GM12878 (cell line): ENCODE data around the gene ZNF226. TPM values are rescaled to one million over a fixed set of nuclear protein-coding genes. Genes with fewer than 3 reads are reported as not detected.

Source experiments
- ATAC-seq: fragments of 200-7000 bp; cut with Tn5 transposase; 3 replicates; pipeline ENCODE4 v1.9.1; 2020; ENCODE audit warnings: mild to moderate bottlenecking, moderate library complexity
- BruUV-seq: library from RNA; stranded (reverse); fragments of 400-500 nt; replicated peaks from 2 replicates; lab custom pipeline; 2021; lab: Mats Ljungman, UMichigan
- CTCF ChIA-PET: fragments of 300-600 bp; sonication (Branson Sonifier 250); formaldehyde crosslinking; extraction: SDS; loops from one replicate; lab custom pipeline; 2021; ENCODE audit warnings: inconsistent platforms; lab: Yijun Ruan, JAX
- POLR2A ChIA-PET: fragments of 350-600 bp; formaldehyde crosslinking; extraction: SDS; loops from one replicate; lab custom pipeline; 2021; ENCODE audit warnings: inconsistent platforms; lab: Charles Lee
- RAD21 ChIA-PET: fragments of 300-600 bp; sonication (Branson Sonifier 250); formaldehyde crosslinking; loops from one replicate; lab custom pipeline; 2023; ENCODE audit warnings: antibody characterized with exemption; ENCODE audit not compliant: unreplicated experiment; lab: Charles Lee
- SMC1A ChIA-PET: fragments of 300-600 bp; sonication (Branson Sonifier 250); formaldehyde crosslinking; loops from one replicate; lab custom pipeline; 2023; ENCODE audit not compliant: unreplicated experiment, uncharacterized antibody; lab: Charles Lee
- DNase-seq: peaks from one replicate; pipeline ENCODE4 v3.0.0-alpha.2; 2011; ENCODE audit warnings: low read depth, low spot score
- FAIRE-seq: peaks from 3 replicates; lab custom pipeline; 2011; peaks lifted over from hg19 to GRCh38; lab: Jason Lieb, UNC
- H2AFZ ChIP-seq: 2 replicates; pipeline ENCODE4 v1.6.0; 2011; ENCODE audit warnings: low read depth, low read length, control low read depth; ENCODE audit not compliant: control insufficient read depth
- H3K27ac ChIP-seq: 2 replicates; pipeline ENCODE4 v1.5.1; 2011; ENCODE audit warnings: control low read depth; ENCODE audit not compliant: control insufficient read depth, insufficient read depth
- H3K27me3 ChIP-seq, 2 experiments: replicated peaks in 1 of 2; 2 replicates each; pipeline versions ENCODE4 v1.6.0 to v1.6.1; 2011; ENCODE audit warnings: low read length in 1 of 2; ENCODE audit not compliant: control insufficient read depth in 2 of 2, insufficient read depth in 2 of 2
- H3K36me3 ChIP-seq, 2 experiments: 2 replicates each; pipeline ENCODE4 v1.5.1; 2011; ENCODE audit warnings: low read length in 1 of 2; ENCODE audit not compliant: control insufficient read depth in 2 of 2, insufficient read depth in 2 of 2
- H3K4me1 ChIP-seq: 2 replicates; pipeline ENCODE4 v1.6.1; 2011; ENCODE audit warnings: mild to moderate bottlenecking, low read length, moderate library complexity, mixed read lengths; ENCODE audit not compliant: control insufficient read depth, insufficient read depth
- H3K4me2 ChIP-seq: 2 replicates; pipeline ENCODE4 v1.6.0; 2011; ENCODE audit warnings: control low read depth; ENCODE audit not compliant: control insufficient read depth, insufficient read depth
- H3K4me3 ChIP-seq: fragments of 200-600 bp; sonication (generic); 2 replicates; pipeline ENCODE4 v1.5.1; 2016
- H3K79me2 ChIP-seq: 2 replicates; pipeline ENCODE4 v1.6.0; 2011; ENCODE audit warnings: low read length; ENCODE audit not compliant: control insufficient read depth, insufficient read depth
- H3K9ac ChIP-seq: 2 replicates; pipeline ENCODE4 v1.8.0; 2011; ENCODE audit warnings: low read length, control low read depth, mixed read lengths; ENCODE audit not compliant: control insufficient read depth, insufficient read depth
- H3K9me3 ChIP-seq: replicated peaks from 3 replicates; pipeline ENCODE4 v1.5.1; 2011; ENCODE audit warnings: mild to moderate bottlenecking, low read length; ENCODE audit not compliant: control insufficient read depth, insufficient read depth
- H4K20me1 ChIP-seq: 2 replicates; pipeline ENCODE4 v1.6.0; 2011; ENCODE audit not compliant: control insufficient read depth, insufficient read depth
- CBX3 ChIP-seq: fragments of 200-600 bp; sonication (generic); IDR thresholded peaks from 2 replicates; pipeline ENCODE4 v1.6.1; 2016; ENCODE audit warnings: low read depth, borderline replicate concordance
- CEBPZ ChIP-seq: fragments of 150-350 bp; IDR thresholded peaks from 2 replicates; pipeline ENCODE4 v1.6.1; 2016; ENCODE audit warnings: low read depth, low read length
- EGR1 ChIP-seq, 2 experiments: IDR thresholded peaks; 1 replicate in 1 of 2; 2 replicates in 1 of 2; pipeline ENCODE4 v1.6.1; 2011 to 2012; ENCODE audit warnings: low read depth in 2 of 2, low read length in 2 of 2, borderline replicate concordance in 1 of 2, mild to moderate bottlenecking in 1 of 2, moderate library complexity in 1 of 2
- FOS ChIP-seq: IDR thresholded peaks from 3 replicates; pipeline ENCODE4 v1.6.1; 2011; ENCODE audit warnings: borderline replicate concordance; ENCODE audit not compliant: insufficient read length; ENCODE audit errors: extremely low read depth
- FOXM1 ChIP-seq: IDR thresholded peaks from 2 replicates; pipeline ENCODE4 v1.6.1; 2012; ENCODE audit warnings: low read depth, mild to moderate bottlenecking, inconsistent platforms, low read length, moderate library complexity
- HCFC1 ChIP-seq: fragments of 150-350 bp; IDR thresholded peaks from 2 replicates; pipeline ENCODE4 v1.6.1; 2014; ENCODE audit warnings: low read length
- IKZF1 ChIP-seq: fragments of 450-650 bp; conservative IDR thresholded peaks from 2 replicates; pipeline ENCODE4 v1.6.1; 2017; ENCODE audit warnings: antibody characterized with exemption, mild to moderate bottlenecking
- MTA2 ChIP-seq: fragments of 450-650 bp; IDR thresholded peaks from 2 replicates; pipeline ENCODE4 v1.6.1; 2016; ENCODE audit warnings: low read depth, mild to moderate bottlenecking, moderate library complexity
- NFYA ChIP-seq: IDR thresholded peaks from 2 replicates; pipeline ENCODE4 v1.6.1; 2011; ENCODE audit warnings: low read depth, mild to moderate bottlenecking, low read length, improper control_type of control experiment, borderline replicate concordance
- NR2C1 ChIP-seq: fragments of 450-650 bp; IDR thresholded peaks from 2 replicates; pipeline ENCODE4 v1.6.1; 2017; ENCODE audit warnings: antibody characterized with exemption, mild to moderate bottlenecking, moderate library complexity
- PAX5 ChIP-seq: IDR thresholded peaks from 2 replicates; pipeline ENCODE4 v1.6.1; 2011; ENCODE audit warnings: low read depth, low read length, borderline replicate concordance
- POLR2A ChIP-seq: IDR thresholded peaks from 2 replicates; pipeline ENCODE4 v1.6.1; 2011; ENCODE audit warnings: low read depth, mild to moderate bottlenecking, low read length
- POLR2AphosphoS2 ChIP-seq: IDR thresholded peaks from 2 replicates; pipeline ENCODE4 v1.6.1; 2011; ENCODE audit warnings: low read depth, mild to moderate bottlenecking, low read length, improper control_type of control experiment, moderate library complexity
- RB1 ChIP-seq: fragments of 450-650 bp; formaldehyde crosslinking; IDR thresholded peaks from 2 replicates; pipeline ENCODE4 v1.6.1; 2017; ENCODE audit warnings: mild to moderate bottlenecking, borderline replicate concordance
- STAT3 ChIP-seq: IDR thresholded peaks from 2 replicates; pipeline ENCODE4 v1.6.1; 2011; ENCODE audit warnings: low read depth, low read length, improper control_type of control experiment
- TAF1 ChIP-seq: IDR thresholded peaks from 2 replicates; pipeline ENCODE4 v1.6.1; 2011; ENCODE audit warnings: mild to moderate bottlenecking, low read depth, low read length, borderline replicate concordance
- TARDBP ChIP-seq: IDR thresholded peaks from 2 replicates; pipeline ENCODE4 v1.6.1; 2016; ENCODE audit warnings: borderline replicate concordance
- ZNF274 ChIP-seq: IDR thresholded peaks from one replicate; pipeline ENCODE4 v1.8.0; 2011; ENCODE audit not compliant: insufficient read length, insufficient read depth
- ZZZ3 ChIP-seq: IDR thresholded peaks from 2 replicates; pipeline ENCODE4 v1.6.1; 2011; ENCODE audit warnings: low read depth; ENCODE audit not compliant: control insufficient read depth, insufficient read length
- WGBS: methylation state at CpG from one replicate; pipeline ENCODE4 v1.1.6; 2016; ENCODE audit warnings: low lambda C conversion rate; ENCODE audit not compliant: insufficient replicate concordance, insufficient coverage; ENCODE audit errors: missing lambda C conversion rate; 5-methylcytosine and 5-hydroxymethylcytosine counted together
- in situ Hi-C: fragments of 300-500 bp; cut with MboI; formaldehyde crosslinking; loops from 9 replicates; pipeline ENCODE4 v1.14.3; 2018; ENCODE audit warnings: mixed read lengths
- intact Hi-C: fragments of 100-400 bp; cut with micrococcal nuclease; formaldehyde crosslinking; loops from one replicate; pipeline ENCODE4 v1.14.2; 2022; ENCODE audit not compliant: unreplicated experiment
- polyA plus RNA-seq, 11 experiments: library from polyadenylated mRNA; depleted of rRNA in 4 of 11; unstranded in 6 of 11; stranded (reverse) in 5 of 11; fragments of >200 nt; fragmentation: Nextera tagmentation in 4 of 11; fragmentation: Illumina TruSeq in 1 of 11; extraction: Ambion mirVana in 4 of 11; extraction: Trizol in 1 of 11; gene quantifications; 1 replicate in 1 of 11; 2 replicates in 10 of 11; pipeline versions ENCODE4 v1.2.1 to v1.2.3, GENCODE V29; 2011 to 2016; ENCODE audit warnings: inconsistent platforms in 2 of 11, missing spikeins in 2 of 11, low read depth in 1 of 11
- total RNA-seq, 4 experiments: library from RNA; depleted of rRNA in 3 of 4; stranded (reverse); fragments of >200 nt in 3 of 4; fragmentation: Illumina TruSeq in 1 of 4; extraction: Trizol in 1 of 4; gene quantifications; 2 replicates each; pipeline versions ENCODE4 v1.2.1 to v1.2.3, GENCODE V29; 2013 to 2021
- TF ChIP-seq, protein P1 (sequence below): fragments of 450-650 bp; IDR thresholded peaks from 2 replicates; pipeline ENCODE4 v1.6.1; 2014; ENCODE audit warnings: mild to moderate bottlenecking

Gene ZNF226
- total and polyA plus RNA-seq, 10 of the 15 experiments (the other 5 are each of a cell fraction or from before 2014, with no cell fraction given): 13.7 to 35.3 (median 18.3) TPM

DNA sequence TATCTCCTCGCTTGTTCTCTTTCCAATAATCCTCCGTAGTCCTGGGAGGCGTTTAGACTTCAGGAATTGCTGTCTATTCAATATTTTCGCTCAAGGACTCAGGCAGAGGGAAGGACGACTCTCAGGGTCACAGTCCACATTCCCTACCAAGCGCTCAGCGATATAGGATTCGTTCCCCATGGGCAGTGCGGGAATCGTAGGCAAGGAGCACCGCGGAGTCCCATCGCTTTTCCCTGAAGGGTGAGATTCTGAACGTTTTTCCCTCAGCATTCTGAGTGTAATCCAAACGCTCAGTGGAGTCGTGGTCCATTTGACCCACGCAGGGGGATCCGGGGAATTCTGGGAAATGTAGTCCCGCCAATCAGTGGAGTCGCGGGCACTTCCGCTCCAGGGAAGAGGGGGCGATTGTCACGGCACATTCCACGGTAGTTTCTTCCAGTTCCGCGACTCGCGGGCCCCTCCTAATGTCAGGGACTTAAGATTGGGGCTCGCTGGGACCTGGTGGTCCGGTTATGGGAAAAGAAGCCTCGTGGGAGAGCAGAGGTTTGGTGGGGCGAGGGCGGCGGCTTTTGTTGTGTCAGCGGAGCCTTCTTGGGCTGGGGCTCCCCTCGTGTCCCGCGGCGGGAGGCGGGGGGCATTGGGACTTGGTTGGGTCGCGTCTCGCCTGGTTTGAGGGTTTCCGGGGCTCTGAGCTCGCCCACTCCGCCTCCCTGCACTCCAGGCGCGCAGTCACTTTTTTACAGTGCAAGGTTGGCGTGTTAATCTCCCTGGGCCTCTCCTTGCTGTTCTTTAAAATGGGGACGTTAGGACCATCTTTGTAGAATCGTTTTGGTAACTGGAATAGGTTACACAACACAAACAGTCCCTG is 23.5 kb upstream of the ZNF226 start, which contains the start of gene ZNF234:
Gene ZNF234, plus strand, starts transcription at position 364 of the 868 bp plus-strand sequence. CDS start 3,079 bp downstream, outside the sequence.
- Histone ChIP-seq H3K4me3 (peak within 1 kb of the TSS; percentile 83), H3K9me3 (no peaks in the 10 kb centered on the region; the same call in 2 of the 3 replicates), H3K36me3 (peaks cover 0 to 7% of the 10 kb centered on the region in 2 experiments; a peak in 1 of 4 replicates), H3K4me1 (no peaks in the 10 kb centered on the region), H3K27ac (peak within 1 kb of the TSS; percentile 81), H3K79me2 (peaks cover 10% of the 10 kb centered on the region), H4K20me1 (no peaks in the 10 kb centered on the region), H3K9ac (peak within 1 kb of the TSS; percentile 73), H3K27me3 (no peaks in the 10 kb centered on the region), H2AFZ (peak within 1 kb of the TSS; percentile 97), H3K4me2 (peak within 1 kb of the TSS; percentile 96)
- POLR2A ChIA-PET: interaction anchor here (0.6 to 1.8 kb wide), 5 partner anchors 23 to 143 kb away, joined by 3 to 4 read pairs (median 3); partner anchors contain the start of gene ZNF226
- intact Hi-C loops: no loop called here
- under 1% methylated on average over 47 of the region's 52 CpGs for WGBS
- FAIRE-seq (peak; percentile 7), DNase-seq (peak; percentile 40), ATAC-seq (peak; percentile 96)
- RAD21 ChIA-PET: interaction anchor here (0.5 to 1.3 kb wide), 3 partner anchors 23 to 47 kb away, joined by 3 to 4 read pairs (median 3); partner anchors contain the start of gene ZNF226
- CTCF ChIA-PET: interaction anchor here (0.5 to 0.8 kb wide), 2 partner anchors 39 to 47 kb away, joined by 3 read pairs; partner anchors contain the start of gene ZNF224
- BruUV-seq: TSS peak; percentile 76
- SMC1A ChIA-PET: interaction anchor here (1.3 kb wide), 1 partner anchor 66 kb away, joined by 7 read pairs; no protein-coding TSS in a partner anchor
- in situ Hi-C loops: no loop called here
- TF ChIP-seq TARDBP (0 out of 2 replicates have a peak, but pooled peaks have one; percentile 45), RB1 (no peak), PAX5 (no peak), ZNF274 (no peak), CBX3 (no peak), POLR2AphosphoS2 (peak; percentile 71), HCFC1 (peak; percentile 86), POLR2A (peak; percentile 62), STAT3 (no peak), NR2C1 (peak; percentile 85), CEBPZ (no peak), ZZZ3 (no peak), IKZF1 (peak; percentile 82), NFYA (no peak), FOXM1 (no peak), MTA2 (no peak; the same call in 1 of the 2 replicates), TAF1 (no peak; the same call in 1 of the 2 replicates), EGR1 (IDR thresholded peaks at IDR 0.05; ENCODE audit: borderline replicate concordance in 1 of 2, low read depth in 2 of 2, low read length in 2 of 2) (peak in 1 of 2 experiments; percentile 90; a peak in 2 of 3 replicates), FOS (no peak)
- TF ChIP-seq, protein P1, sequence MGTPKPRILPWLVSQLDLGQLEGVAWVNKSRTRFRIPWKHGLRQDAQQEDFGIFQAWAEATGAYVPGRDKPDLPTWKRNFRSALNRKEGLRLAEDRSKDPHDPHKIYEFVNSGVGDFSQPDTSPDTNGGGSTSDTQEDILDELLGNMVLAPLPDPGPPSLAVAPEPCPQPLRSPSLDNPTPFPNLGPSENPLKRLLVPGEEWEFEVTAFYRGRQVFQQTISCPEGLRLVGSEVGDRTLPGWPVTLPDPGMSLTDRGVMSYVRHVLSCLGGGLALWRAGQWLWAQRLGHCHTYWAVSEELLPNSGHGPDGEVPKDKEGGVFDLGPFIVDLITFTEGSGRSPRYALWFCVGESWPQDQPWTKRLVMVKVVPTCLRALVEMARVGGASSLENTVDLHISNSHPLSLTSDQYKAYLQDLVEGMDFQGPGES: no peak
